ENCODE results near the gene DAP. TPM values are rescaled to one million over a fixed set of nuclear protein-coding genes. Genes with fewer than 3 reads are reported as not detected.

Gene DAP
- polyA plus RNA-seq, 1 donor = 44.5 TPM

DNA sequence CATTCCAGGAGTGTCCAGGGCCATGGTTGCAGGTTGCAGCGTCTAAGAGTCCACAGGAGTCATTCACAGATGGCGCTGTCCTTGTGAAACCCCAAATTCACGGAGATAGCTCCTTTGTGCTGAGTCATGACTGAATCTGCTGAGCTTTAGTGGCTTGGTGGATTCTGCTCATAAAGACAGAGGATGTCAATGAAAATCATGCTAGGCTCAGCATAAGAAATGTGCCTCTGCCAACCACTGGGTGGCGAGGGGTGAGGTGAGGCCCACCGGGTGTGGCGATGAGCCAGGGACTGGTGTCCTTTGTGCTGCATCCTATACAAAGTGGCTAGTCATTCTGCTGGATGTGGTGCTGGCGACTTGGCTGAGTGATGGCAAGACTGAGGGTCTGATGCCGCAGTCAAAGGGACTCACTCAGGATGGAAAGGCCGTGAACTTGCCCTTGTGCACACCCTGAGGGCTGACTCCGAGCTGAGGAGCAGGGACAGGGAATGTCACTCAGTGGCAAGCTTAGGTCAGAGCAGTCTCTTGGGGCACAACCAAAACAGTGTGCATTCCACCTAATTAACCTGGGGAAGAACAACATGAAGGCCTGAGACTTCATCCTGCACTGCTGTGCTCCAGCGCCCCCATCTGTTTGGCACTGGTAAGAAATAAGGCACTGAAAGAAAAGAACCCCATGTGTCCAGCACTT is 71.5 kb downstream of the DAP start:
- DNase-seq = no peak

DNA sequence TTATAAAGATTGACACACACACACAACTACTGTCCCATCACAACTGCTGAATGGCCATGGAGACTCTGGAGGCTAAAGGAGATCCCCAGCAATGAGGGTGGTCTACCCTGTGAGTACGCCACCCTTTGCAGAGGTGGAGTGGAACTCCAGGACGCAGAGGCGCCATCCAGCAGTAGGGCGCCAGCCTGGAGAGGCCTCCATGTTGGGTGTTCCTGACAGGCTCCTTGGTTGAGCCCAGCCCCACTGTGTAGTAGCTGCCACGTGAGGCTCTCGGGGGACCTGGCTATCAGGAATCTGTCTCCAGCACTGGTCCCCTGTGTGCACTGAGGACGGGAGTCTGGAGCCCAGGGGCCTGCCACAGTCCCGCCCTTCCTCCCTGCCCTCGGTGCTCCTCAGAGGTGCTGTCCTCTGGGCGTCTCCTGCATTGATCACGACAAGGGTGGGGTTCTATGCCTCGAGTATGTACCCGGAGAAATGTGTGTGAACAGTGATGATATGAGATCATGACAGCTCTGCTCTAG is 72.3 kb downstream of the DAP start:
- DNase-seq = no peak

DNA sequence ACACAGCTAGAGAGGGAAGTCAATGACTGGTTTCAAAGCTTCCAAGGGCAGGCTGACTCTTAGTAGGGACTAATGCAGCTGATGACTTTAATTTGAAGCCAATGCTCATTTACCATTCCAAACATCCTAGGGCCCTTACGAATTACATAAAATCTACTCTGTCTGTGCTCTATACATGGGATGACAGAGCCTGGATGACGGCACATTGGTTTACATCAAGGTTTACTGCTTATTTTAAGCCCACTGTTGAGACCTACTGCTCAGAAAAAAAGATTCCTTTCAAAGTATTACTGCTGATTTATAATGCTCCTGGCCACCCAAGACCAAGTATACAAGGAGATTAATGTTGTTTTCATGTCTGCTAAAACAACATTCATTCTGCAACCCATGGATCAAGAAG is 74.1 kb downstream of the DAP start:
- DNase-seq = no peak

DNA sequence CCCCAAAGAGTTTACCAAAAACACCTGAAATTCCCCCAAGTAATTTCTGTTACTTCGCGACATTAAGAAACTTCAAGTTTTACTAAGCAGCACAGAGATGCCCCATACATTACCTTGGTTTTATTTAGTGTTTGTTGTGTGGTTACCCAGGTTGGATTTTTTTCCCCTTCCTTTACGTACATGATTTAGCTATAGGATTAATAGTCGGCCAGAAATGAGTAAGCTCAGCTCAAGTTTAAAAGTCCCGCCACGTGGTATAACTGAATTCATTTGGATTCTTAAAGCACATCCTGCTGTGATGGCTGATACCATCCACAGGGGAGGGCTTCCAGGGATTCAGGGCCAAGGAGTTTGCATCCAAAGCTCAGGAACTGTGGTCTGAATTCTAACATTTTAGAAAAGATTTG is 75.9 kb downstream of the DAP start:
- no peak for DNase-seq

DNA sequence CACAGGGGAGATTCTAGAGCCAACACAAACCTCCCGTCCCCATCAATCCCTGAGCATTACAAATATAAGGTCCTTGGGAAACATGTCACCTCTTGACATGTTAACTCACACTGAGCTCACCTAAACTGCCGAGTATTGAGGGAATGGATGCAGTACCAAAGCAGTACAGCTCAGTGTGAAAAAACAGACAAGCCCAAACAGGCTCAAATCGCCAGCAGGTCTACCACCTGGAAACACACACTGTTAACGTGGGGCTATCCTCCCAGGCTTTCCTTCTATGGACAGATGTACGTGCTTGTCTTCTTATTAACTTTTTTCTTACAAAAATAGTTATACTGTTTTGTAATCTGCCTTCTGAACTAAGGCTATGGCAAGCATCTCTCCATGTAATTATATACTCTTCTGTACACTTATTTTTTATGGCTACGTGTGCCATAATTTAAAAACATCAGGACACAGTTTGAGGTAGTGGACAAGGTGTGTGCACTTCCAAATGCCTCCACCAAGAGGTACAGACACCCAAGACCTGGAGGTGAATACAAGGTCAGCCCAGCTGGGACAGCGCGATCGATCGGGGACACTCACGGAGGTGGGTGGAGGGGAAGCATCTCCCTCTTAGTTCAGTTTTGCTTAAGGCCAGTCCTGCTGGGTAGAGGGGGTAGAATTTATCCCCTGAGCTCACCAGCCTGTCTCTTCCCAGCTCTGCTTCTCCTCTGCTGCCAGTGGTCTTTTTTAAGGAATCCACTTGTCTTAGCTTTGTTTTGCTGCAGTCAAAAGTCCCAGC is 76.5 kb downstream of the DAP start:
- no peak for DNase-seq

- no peak for DNase-seq
Observed at GRCh38 chr5:10682801-10683525, 78.1 kb downstream of the DAP start.

DNA sequence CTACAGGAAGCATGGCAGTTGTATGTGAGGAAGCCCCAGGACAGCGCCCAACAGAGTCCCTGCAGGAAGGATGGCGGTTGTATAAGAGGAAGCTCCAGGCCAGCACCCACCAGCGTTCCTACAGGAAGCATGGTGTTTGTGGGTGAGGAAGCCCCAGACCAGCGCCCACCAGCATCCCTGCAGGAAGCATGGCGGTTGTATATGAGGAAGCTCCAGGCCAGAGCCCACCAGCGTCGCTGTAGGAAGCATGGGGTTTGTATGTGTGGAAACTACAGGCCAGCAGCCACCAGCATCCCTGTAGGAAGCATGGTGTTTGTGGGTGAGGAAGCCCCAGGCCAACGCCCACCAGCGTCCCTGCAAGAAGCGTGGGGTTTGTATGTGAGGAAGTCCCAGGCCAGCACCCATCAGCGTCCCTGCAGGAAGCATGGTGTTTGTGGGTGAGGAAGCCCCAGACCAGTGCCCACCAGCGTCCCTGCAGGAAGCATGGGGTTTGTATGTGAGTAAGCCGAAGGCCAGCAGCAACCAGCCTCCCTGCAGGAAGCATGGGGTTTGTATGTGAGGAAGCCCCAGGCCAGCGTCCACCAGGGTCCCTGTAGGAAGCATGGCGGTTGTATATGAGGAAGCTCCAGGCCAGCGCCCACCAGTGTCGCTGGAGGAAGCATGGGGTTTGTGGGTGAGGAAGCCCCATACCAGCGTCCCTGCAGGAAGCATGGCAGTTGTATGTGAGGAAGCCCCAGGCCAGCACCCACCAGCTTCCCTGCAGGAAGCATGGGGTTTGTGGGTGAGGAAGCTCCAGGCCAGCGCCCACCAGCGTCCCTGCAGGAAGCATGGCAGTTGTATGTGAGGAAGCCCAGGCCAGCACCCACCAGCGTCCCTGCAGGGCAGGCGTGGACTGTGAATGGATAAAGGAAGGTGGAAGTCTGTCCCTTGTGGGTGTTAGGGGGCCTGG is 79.0 kb downstream of the DAP start:
- DNase-seq = no peak

DNA sequence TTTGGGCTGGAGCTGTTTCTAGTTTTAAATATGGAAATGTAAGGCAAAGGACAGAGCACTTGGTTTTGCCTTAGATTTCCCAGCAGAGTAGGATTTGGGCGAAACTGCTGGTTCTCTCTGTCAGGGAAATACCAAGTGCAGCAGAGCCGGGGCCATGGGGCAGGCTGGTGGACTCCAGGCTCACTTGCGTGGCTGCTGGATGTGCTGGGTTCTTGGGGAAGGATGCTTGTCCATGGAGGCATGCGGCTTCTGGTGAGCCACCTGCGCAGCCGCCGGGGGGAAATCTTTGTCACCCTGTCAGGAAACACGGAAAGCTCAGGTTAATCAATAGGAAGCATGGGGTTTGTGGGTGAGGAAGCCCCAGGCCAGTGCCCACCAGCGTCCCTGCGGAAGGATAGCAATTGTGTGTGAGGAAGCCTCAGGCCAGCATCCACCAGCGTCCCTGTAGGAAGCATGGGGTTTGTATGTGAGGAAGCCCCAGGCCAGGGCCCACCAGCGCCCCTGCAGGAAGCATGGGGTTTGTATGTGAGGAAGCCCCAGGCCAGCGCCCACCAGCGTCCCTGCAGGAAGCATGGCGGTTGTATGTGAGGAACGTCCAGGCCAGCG is 80.1 kb downstream of the DAP start:
- DNase-seq = no peak

- DNase-seq = no peak
Observed at GRCh38 chr5:10679336-10679988, 81.6 kb downstream of the DAP start.

DNA sequence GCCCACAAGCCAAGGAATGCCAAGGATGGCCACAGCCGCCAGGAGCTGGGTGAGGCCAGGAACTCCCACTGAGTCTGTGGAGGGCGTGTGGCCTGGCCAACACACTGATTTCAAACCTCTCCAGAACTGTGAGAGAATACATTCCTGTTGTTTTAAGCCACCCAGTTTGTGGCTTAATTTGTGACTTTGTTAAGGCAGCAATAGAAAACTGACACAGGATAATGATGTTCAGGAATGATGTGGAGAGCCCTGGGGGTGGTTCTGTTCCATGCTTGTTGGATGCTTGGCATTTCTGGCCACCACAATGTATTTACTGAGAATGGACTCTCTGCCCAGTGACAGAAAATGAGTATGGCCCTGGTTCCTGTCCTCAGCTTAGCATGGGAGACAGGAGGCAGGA is 82.8 kb downstream of the DAP start:
- DNase-seq = no peak

GRCh38 chr5:10677533-10677932 is 83.5 kb downstream of the DAP start:
- DNase-seq = no peak

GRCh38 chr5:10676946-10677345 is 84.1 kb downstream of the DAP start:
- DNase-seq = no peak

DNA sequence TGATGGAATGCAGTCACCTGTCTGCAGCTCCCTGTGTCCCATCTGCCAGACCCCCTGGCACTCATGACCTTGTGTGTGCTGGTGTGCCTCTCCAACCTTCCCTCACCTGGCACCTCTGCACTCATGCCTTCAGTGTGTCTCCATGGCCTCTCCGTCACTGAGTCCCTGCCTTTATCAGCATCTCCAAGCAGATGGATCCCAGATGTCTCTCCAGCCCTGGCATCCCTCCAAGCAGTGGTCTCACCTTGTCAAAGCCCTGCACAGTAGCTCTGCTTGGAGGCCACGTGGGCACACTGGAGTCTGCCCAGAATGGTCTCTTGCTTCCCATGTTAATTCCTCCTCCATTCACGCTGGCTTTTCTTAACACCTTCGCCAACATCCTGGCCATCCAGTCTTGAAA is 84.8 kb downstream of the DAP start:
- no peak for DNase-seq

DNA sequence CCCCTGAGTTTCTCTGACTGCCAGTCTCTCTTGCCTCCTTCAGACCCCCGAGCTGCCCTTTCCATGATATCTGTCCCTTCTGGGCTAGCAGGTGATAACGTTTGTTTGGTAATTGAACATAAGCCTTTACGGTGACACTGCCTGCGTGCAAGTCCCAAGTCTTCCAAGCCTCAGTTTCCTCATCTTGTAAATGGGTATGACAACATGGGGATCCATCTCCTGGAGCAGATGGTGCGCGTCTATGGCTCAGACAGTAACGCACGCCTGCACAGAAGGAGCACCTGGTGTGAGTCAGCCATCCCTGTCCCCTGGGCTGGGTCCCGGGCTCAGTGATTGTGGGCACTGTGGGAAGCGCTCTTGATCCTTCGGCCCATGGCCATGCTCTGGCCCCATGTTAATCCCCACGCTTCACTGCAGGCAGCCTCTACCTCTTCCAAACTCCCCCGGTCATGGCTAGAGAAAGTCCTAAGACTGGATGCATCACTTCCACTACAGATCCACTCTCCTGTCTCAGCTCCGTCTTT is 85.8 kb downstream of the DAP start:
- DNase-seq = no peak

DNA sequence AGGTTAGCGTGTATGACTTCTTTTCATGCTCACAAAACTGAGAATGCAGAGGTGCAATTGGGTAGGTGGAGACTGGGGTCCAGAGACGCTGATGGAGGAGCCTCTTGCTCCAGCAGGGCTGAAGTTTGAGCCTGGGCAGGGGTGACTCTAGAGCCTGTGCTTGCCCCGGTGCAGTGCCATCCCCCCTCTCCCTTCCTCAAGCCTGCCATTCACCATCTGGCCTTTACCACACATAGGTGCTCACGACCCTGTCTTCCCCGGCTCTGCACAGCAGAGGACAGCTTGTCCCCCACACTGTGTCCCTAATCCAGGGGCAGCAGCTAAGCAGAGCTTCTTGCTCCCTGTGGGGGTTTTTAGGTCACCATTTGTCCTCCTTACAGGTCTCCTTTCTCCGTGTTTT is 86.5 kb downstream of the DAP start:
- DNase-seq = no peak

DNA sequence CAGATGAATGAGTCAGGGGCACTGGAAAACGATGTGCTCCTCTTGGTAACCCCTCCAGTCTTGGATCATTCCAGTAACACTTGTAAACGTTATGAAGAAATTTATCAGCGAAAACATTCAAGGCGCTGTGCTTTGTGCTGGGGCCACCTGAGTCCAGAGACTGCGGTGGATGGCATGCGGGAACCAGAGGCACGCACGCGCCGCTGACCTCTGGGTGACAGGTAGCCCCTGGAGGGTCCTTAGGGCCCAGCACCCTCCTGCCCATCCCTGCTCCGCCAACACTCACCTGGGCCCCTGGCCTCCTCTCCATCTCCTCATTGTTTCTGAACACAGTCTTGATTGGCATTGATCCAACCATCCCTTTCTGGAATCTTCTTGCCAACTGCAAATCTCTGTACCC is 86.9 kb downstream of the DAP start:
- no peak for DNase-seq

- DNase-seq = no peak
Observed at GRCh38 chr5:10673407-10673806, 87.6 kb downstream of the DAP start.

DNA sequence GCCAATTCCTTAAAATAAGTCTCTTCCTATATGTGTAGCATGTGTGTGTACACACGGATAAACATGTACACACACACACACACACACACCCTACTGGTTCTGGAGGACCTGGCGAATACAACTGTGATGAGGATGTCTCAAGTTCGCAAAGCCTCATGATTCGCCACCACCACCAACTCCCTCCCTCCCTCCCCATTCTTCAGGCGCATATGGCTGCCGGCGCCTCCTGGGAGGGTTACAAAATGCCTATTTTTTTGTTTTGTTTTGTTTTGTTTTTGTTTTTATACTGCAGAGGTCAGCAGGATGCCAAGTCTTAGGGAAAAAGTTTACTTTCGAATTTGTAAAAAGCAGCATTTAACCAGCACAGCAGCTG is 88.0 kb downstream of the DAP start:
- DNase-seq = no peak

GRCh38 chr5:10672146-10673016 is 88.7 kb downstream of the DAP start:
- DNase-seq = no peak

Measured in hindlimb muscle (tissue), 1 donor.